ENCODE measurements around the gene SHFL. TPM values are rescaled to one million over a fixed set of nuclear protein-coding genes. Genes with fewer than 3 reads are reported as not detected.

Gene SHFL
- polyA plus RNA-seq, 4 donors: 23.0 to 34.7 (median 25.2) TPM

DNA sequence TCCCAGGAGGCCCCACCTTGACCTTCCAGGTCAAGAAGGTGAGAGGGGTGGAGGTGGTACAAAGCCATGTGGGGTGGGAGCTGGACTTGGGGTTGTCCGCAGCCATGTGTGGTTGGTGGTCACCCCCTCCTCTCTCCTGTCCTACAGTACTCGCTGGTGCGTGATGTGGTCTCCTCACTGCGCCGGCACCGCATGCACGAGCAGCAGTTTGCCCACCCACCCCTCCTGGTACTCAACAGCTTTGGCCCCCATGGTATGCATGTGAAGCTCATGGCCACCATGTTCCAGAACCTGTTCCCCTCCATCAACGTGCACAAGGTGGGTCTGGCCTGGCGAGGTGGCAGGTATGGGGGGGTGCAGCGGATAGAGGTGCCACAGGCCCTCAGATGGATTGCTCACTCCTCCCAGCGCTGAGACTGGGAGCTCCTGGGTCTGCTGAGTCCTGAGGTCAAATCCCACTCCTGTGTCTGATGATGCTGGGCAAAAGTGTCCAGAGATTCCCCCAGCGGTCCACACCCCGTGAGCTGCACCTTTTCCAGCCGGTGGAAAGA, 21.8 kb downstream of the SHFL start:
- no peak for DNase-seq (ENCODE audit: low read depth in 4 of 4, low spot score in 3 of 4)

GRCh38 chr19:10109528-10109927, 23.4 kb downstream of the SHFL start:
- DNase-seq (ENCODE audit: low read depth in 4 of 4, low spot score in 3 of 4): no peak

- DNase-seq (ENCODE audit: low read depth in 4 of 4, low spot score in 3 of 4): no peak
Measured at GRCh38 chr19:10110076-10110971, 24.2 kb downstream of the SHFL start.

- no peak for DNase-seq (ENCODE audit: low read depth in 4 of 4, low spot score in 3 of 4)
Measured at GRCh38 chr19:10110972-10111317, 24.8 kb downstream of the SHFL start.

GRCh38 chr19:10111405-10111811, 25.3 kb downstream of the SHFL start, which contains the start of gene P2RY11:
P2RY11 (plus strand) TSS chr19:10111693; CDS start chr19:10111722, 29 bp downstream.
- DNase-seq (ENCODE audit: low read depth in 4 of 4, low spot score in 3 of 4): no peak

DNA sequence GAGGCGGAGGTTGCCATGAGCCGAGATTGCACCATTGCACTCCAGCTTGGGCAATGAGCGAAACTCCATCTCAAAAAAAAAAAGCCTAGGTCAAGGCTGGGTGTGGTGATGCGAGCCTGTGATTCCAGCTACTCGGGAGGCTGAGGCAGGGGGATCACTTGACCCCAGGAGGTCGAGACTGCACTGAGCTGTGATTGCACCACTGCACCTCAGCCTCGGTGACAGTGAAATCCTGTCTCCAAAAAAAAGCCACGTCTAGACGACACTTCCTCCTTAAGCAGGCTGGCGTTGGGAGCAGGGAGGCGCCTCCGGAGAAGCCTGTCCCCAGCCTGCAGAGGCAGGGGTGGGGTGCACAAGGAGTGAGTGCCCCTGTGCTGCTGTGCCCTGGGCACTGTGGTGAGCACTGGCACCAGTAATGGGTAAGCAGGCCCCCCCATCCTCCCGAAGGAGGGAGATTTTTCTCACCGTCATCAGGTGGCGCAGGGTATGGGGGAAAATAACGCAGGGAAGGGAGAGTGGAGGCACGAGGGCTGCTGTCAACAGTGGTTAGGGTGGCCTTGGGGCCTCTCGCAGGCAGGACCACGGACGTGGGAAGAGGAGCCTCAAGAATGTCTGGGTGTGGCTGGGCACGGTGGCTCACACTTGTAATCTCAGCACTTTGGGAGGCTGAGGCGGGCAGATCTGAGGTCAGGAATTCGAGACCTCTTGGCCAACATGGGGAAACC, 26.1 kb downstream of the SHFL start:
- no peak for DNase-seq (ENCODE audit: low read depth in 4 of 4, low spot score in 3 of 4)

GRCh38 chr19:10112895-10113591, 26.9 kb downstream of the SHFL start:
- DNase-seq (ENCODE audit: low read depth in 4 of 4, low spot score in 3 of 4): no peak

DNA sequence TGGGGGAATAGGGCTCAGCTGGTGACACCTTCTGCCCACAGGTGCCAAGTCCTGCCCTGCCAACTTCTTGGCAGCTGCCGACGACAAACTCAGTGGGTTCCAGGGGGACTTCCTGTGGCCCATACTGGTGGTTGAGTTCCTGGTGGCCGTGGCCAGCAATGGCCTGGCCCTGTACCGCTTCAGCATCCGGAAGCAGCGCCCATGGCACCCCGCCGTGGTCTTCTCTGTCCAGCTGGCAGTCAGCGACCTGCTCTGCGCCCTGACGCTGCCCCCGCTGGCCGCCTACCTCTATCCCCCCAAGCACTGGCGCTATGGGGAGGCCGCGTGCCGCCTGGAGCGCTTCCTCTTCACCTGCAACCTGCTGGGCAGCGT, 27.5 kb downstream of the SHFL start:
- DNase-seq (ENCODE audit: low read depth in 4 of 4, low spot score in 3 of 4): no peak

GRCh38 chr19:10113964-10114650, 28.0 kb downstream of the SHFL start:
- no peak for DNase-seq (ENCODE audit: low read depth in 4 of 4, low spot score in 3 of 4)

- DNase-seq (ENCODE audit: low read depth in 4 of 4, low spot score in 3 of 4): no peak
Measured at GRCh38 chr19:10114651-10115391, 28.7 kb downstream of the SHFL start.

- DNase-seq (ENCODE audit: low read depth in 4 of 4, low spot score in 3 of 4): no peak
Measured at GRCh38 chr19:10115392-10116084, 29.4 kb downstream of the SHFL start.

DNA sequence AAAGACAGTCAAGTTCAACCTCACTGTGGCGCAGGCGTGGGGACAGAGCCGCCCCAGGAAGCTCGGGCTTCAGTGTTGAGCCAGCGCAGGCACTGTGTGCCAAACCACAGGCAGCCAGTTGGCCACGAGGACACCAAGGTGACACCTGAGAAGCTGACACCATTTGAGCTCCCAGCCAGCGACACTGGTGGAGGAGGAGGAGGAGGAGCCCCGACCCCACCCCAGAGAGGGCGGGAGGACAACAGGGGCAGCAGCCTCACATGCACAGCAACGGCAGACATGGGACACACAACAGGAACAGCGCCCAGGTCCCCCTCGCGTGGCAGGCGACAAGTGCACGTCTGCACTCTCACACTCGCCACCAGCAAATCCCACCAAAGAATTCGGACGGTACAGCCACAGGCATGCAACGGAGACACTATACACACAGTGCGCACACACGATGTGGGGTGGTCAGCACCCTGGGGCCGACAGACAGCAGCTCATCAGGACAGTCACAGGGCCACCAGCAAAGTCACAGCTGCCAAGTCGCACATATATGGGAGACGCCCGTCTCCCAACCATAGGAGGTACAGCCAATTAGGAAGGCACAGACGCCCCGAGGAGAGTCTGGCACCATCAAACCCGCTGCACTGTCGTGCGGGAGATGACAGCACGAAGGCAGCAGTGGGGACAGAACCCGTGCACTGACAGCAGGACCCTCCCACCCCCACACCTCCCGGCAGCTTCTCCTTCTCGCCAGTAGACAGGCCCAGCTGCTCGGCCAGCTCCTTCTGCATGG, 30.2 kb downstream of the SHFL start:
- no peak for DNase-seq (ENCODE audit: low read depth in 4 of 4, low spot score in 3 of 4)

DNA sequence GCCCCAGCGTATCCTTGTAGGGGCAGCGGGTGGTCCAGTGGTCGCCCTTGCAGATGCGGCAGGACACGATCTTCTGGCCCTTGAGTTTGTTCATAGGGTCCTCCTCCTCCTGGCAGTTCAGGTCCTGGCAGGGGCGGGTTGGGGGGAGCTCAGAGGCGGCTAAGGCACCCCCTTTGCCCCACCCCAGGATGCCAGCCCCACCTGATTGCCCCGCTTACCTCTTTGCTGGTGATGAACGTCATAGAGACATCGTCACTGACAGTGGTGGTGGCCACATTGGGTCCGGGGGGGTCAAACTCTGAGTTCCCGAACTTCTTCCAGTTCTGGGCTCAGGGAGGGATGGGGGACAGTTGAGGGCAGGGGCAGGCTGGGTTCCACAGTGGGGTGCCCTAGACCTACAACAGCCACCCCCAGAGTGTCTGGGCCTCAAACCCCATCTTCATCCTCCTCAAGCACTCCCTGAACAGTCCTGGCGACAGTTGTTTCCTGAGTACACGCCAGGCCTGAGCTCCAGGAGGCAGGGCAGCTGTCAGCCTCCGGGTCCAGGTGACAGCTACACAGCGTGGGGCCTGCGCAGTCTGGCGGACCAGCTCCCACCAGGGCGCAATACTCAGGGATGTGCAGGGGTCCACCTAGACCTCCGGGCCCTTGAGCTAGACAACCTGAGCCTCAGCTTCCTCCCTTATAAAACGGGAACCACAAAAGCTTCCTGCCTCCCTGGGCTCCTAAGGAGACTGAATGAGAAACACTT, 30.9 kb downstream of the SHFL start:
- DNase-seq (ENCODE audit: low read depth in 4 of 4, low spot score in 3 of 4): no peak

GRCh38 chr19:10118960-10119359, 32.8 kb downstream of the SHFL start:
- DNase-seq (ENCODE audit: low read depth in 4 of 4, low spot score in 3 of 4): no peak

DNA sequence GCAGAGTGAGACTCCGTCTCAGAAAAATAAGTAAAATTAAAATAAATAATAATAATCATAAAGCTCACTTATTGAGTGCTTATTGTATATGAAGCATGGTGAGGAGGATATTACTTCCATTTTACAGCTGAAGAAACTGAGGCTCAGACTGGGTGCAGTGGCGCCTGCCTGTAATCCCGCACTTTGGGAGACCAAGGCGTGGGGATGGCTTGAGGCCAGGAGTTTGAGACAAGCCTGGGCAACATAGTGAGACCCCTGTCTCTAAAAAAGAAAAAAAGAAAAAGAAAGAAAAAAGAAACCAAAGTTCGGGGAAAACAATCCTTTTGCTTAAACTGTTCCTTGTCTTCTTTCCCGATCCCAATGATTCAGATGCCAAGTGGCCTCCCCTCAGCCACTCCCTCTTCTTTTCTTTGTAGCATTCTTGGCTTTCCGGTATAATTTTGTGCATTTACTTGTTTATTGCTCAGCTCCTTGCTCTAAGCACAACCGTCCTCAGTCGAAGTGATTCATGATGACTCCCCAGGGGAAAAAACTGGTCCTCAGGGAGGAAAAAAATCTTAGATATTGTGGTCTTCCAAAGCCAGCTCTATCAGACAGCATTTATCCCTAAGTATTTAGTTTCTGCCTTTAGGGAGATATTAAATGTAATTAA, 34.5 kb downstream of the SHFL start:
- no peak for DNase-seq (ENCODE audit: low read depth in 4 of 4, low spot score in 3 of 4)

- DNase-seq (ENCODE audit: low read depth in 4 of 4, low spot score in 3 of 4): no peak
Measured at GRCh38 chr19:10122045-10122444, 35.9 kb downstream of the SHFL start.

GRCh38 chr19:10124429-10124828, 38.3 kb downstream of the SHFL start:
- DNase-seq (ENCODE audit: low read depth in 4 of 4, low spot score in 3 of 4): no peak

Data from left renal pelvis (tissue), 4 donors.